Esophagus muscularis mucosa (tissue), 4 donors: ENCODE results near the gene AMFR. TPM values are rescaled to one million over a fixed set of nuclear protein-coding genes. Genes with fewer than 3 reads are reported as not detected.

Source experiments
- DNase-seq: peaks from one replicate; pipeline ENCODE4 v3.0.0-alpha.2; 2017; ENCODE audit errors: extremely low spot score
- H3K27ac ChIP-seq, 4 donors: fragments of 200-600 bp; sonication (generic); replicated peaks in 1 of 4; 1 replicate in 3 of 4; 2 replicates in 1 of 4; pipeline ENCODE4 v1.5.1; 2016 to 2019; ENCODE audit warnings: mild to moderate bottlenecking in 1 of 4
- H3K27me3 ChIP-seq, 4 donors: fragments of 200-600 bp; sonication (generic); one replicate each; pipeline versions ENCODE4 v1.5.1 to v1.6.0; 2016 to 2019
- H3K36me3 ChIP-seq, 4 donors: fragments of 200-600 bp; sonication (generic); one replicate each; pipeline ENCODE4 v1.5.1; 2016 to 2019
- H3K4me1 ChIP-seq, 4 donors: fragments of 200-600 bp; sonication (generic); one replicate each; pipeline ENCODE4 v1.5.1; 2016 to 2019
- H3K4me3 ChIP-seq, 4 donors: fragments of 200-600 bp; sonication (generic); 1 replicate in 2 of 4; 2 replicates in 2 of 4; pipeline ENCODE4 v1.5.1; 2016 to 2019; ENCODE audit warnings: mild to moderate bottlenecking in 4 of 4, moderate library complexity in 1 of 4
- H3K9me3 ChIP-seq, 4 donors: fragments of 200-600 bp; sonication (generic); 1 replicate in 3 of 4; 2 replicates in 1 of 4; pipeline ENCODE4 v1.5.1; 2016 to 2019
- CTCF ChIP-seq, 3 experiments: fragments of 200-600 bp in 2 of 3; fragments of 450-650 bp in 1 of 3; sonication (generic) in 2 of 3; IDR thresholded peaks; one replicate each; pipeline ENCODE4 v1.5.1; 2017 to 2019; ENCODE audit warnings: antibody characterized with exemption in 3 of 3, mild to moderate bottlenecking in 2 of 3, moderate library complexity in 1 of 3
- EP300 ChIP-seq: sonication (generic); formaldehyde crosslinking; IDR thresholded peaks from one replicate; pipeline ENCODE4 v1.6.1; 2017; ENCODE audit warnings: antibody characterized with exemption
- POLR2A ChIP-seq: fragments of 450-650 bp; IDR thresholded peaks from one replicate; pipeline ENCODE4 v1.6.1; 2017; ENCODE audit warnings: antibody characterized with exemption, moderate library complexity, mild to moderate bottlenecking, low read depth
- POLR2AphosphoS5 ChIP-seq, 2 donors: sonication (generic); formaldehyde crosslinking; IDR thresholded peaks; one replicate each; pipeline ENCODE4 v1.6.1; 2017; ENCODE audit warnings: antibody characterized with exemption in 2 of 2
- WGBS: methylation state at CpG from one replicate; pipeline ENCODE4 v1.1.5; 2018; 5-methylcytosine and 5-hydroxymethylcytosine counted together
- intact Hi-C: fragments of 100-400 bp; cut with DNase I; formaldehyde crosslinking; loops from one replicate; pipeline ENCODE4 v1.15.1; 2023
- total RNA-seq, 4 donors: library from RNA; depleted of rRNA; stranded (reverse); fragments of >200 nt; gene quantifications; one replicate each; pipeline versions ENCODE4 v1.1.0 to v1.2.1, GENCODE V29; 2016

The AMFR gene
- total RNA-seq, 4 donors from 2014 or later, result 150 to 205 (median 179) TPM

DNA sequence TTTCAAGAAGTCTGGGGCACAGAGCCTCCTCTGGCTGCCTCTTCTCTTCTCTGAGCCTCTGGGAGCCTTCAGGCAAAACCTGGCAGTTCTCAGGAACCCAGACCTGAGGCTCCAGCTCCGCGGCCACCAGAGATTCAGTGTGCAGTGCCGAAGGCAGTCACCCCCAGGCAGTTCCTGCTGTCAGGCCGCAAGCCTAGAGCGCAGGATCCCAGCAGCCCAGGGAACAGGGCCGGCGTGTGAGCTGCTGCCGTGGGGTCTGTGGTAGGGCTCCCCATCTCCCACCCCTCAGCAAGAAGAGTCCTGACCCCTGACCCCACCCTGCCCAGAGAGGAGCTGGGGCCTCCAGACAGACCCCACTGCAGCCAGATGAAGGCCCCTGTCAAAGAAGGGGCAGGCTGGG lies 78.2 kb downstream of the AMFR start:
- Histone ChIP-seq H3K27ac (no peak overlapping the region), H3K4me3 (no peak overlapping the region), H3K36me3 (peaks cover 0 to 10% (median 1%) of the 10 kb centered on the region in 4 donors), H3K4me1 (no peaks in the 10 kb centered on the region), H3K9me3 (no peaks in the 10 kb centered on the region), H3K27me3 (no peaks in the 10 kb centered on the region)
- no peak for TF ChIP-seq EP300
- no peak for TF ChIP-seq POLR2AphosphoS5 (IDR thresholded peaks at IDR 0.05)
- TF ChIP-seq CTCF (IDR thresholded peaks at IDR 0.05), result no peak
- no peak for TF ChIP-seq POLR2A
- WGBS, result no CpG with 5 or more reads among the region's 8 CpGs
- DNase-seq, result no peak
- intact Hi-C loops, result no loop called here

DNA sequence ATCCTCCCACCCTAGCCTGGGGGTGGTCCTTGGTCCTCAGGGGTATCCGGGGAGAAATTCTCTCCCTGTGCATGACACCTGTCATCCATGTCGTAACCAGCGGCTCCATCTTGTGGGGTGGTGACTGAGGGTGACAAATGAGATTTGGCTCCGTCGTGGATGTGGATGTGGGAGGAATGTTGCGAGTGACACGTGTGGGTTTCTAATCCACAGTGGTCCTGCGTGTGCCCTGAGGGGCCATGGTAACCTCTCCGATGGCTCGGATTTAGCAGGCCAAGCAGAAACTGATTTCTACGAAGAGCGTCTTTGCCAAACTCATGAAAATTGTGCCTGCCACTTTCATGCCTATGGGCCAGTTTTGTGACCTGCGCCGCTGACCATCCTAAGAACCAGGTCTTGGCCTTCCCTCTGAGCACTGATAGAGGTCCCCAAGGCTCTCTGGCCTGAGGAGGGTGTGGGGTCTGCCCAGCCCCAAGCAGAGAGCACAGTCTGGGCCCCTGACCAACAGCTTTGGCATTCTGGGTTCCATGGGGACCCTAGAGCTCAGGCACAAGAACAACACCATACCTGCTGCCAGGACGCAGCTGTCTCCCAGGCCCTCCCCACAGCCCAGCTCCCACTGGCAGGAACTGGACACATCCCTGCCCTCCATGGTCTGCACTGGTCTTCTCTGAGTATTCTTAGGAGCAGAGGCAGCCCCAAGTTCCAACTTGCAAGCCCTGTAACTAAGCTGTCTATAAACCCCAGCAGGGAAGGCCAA lies 79.0 kb downstream of the AMFR start:
- Histone ChIP-seq H3K4me1 (no peaks in the 10 kb centered on the region), H3K4me3 (no peak overlapping the region), H3K27ac (no peak overlapping the region), H3K36me3 (peaks cover 0 to 10% (median 1%) of the 10 kb centered on the region in 4 donors), H3K9me3 (no peaks in the 10 kb centered on the region), H3K27me3 (no peaks in the 10 kb centered on the region)
- no peak for TF ChIP-seq CTCF (IDR thresholded peaks at IDR 0.05)
- TF ChIP-seq POLR2A, result no peak
- DNase-seq, result no peak
- intact Hi-C loops, result no loop called here
- 95% methylated on average over 14 of the region's 15 CpGs for WGBS

- no peaks in the 10 kb centered on the region for H3K4me1 ChIP-seq
- no peak overlapping the region for H3K4me3 ChIP-seq
- intact Hi-C loops, result no loop called here
- DNase-seq, result no peak
- peaks cover 0 to 10% (median 1%) of the 10 kb centered on the region in 4 donors for H3K36me3 ChIP-seq
- no peak overlapping the region for H3K27ac ChIP-seq
- no peaks in the 10 kb centered on the region for H3K9me3 ChIP-seq
- H3K27me3 ChIP-seq, result no peaks in the 10 kb centered on the region
- TF ChIP-seq POLR2AphosphoS5 (IDR thresholded peaks at IDR 0.05) (no peak), CTCF (IDR thresholded peaks at IDR 0.05) (no peak), EP300 (no peak), POLR2A (no peak)
- 87% methylated on average over 10 of the region's 13 CpGs for WGBS
These were observed 79.8 kb downstream of the AMFR start for GRCh38 chr16:56345406-56346050.

- Histone ChIP-seq H3K27ac (no peak overlapping the region), H3K36me3 (peaks cover 0 to 10% (median 1%) of the 10 kb centered on the region in 4 donors), H3K27me3 (no peaks in the 10 kb centered on the region), H3K4me3 (no peak overlapping the region), H3K4me1 (no peaks in the 10 kb centered on the region), H3K9me3 (no peaks in the 10 kb centered on the region)
- intact Hi-C loops, result no loop called here
- WGBS, result 85% methylated on average over 12 of the region's 18 CpGs
- TF ChIP-seq EP300, result no peak
- TF ChIP-seq CTCF (IDR thresholded peaks at IDR 0.05), result no peak
- TF ChIP-seq POLR2A, result no peak
- no peak for TF ChIP-seq POLR2AphosphoS5 (IDR thresholded peaks at IDR 0.05)
- DNase-seq, result no peak
These were observed 80.6 kb downstream of the AMFR start for GRCh38 chr16:56344518-56345405.
